ENCODE data around the gene GLYATL3. TPM values are rescaled to one million over a fixed set of nuclear protein-coding genes. Genes with fewer than 3 reads are reported as not detected.

GLYATL3 gene
- total and polyA plus RNA-seq, 10 of the 15 experiments (the other 5 are each of a cell fraction or from before 2014, with no cell fraction given): not detected

GRCh38 chr6:49548613-49549304 lies 49.0 kb downstream of the GLYATL3 start:
- ChIA-PET POLR2A (no interaction called here), SMC1A (ENCODE audit: uncharacterized antibody, unreplicated experiment) (no interaction called here), RAD21 (ENCODE audit: unreplicated experiment) (no interaction called here), CTCF (interaction anchor here (0.6 to 1.8 kb wide), 6 partner anchors 17 to 599 kb away, joined by 3 to 6 read pairs (median 4); no protein-coding TSS in a partner anchor)
- H3K4me1 ChIP-seq (ENCODE audit: control insufficient read depth, insufficient read depth, low read length): no peaks in the 10 kb centered on the region; the same call in none of the 2 replicates
- WGBS (ENCODE audit: insufficient coverage, insufficient replicate concordance, low lambda C conversion rate, missing lambda C conversion rate): 71% methylated on average over 5 of the region's 5 CpGs
- no peak overlapping the region for H2AFZ ChIP-seq (ENCODE audit: control insufficient read depth, low read depth, low read length)
- ATAC-seq (no peak), DNase-seq (ENCODE audit: low read depth, low spot score) (no peak), FAIRE-seq (no peak)
- H3K27me3 ChIP-seq (replicated peaks in 1 of 2; ENCODE audit: control insufficient read depth in 2 of 2, insufficient read depth in 2 of 2, low read length in 1 of 2): no peaks in the 10 kb centered on the region; a peak in 1 of 4 replicates
- in situ Hi-C loops (cut with MboI) (no loop called here), intact Hi-C loops (cut with micrococcal nuclease; ENCODE audit: unreplicated experiment) (no loop called here)
- H3K36me3 ChIP-seq (ENCODE audit: control insufficient read depth in 2 of 2, insufficient read depth in 2 of 2, low read length in 1 of 2): no peaks in the 10 kb centered on the region
- no peak overlapping the region for H3K4me3 ChIP-seq
- no peaks in the 10 kb centered on the region for H3K9me3 ChIP-seq (replicated peaks; ENCODE audit: control insufficient read depth, insufficient read depth, low read length)
- no TSS peak for BruUV-seq (replicated peaks)
- no peak overlapping the region for H3K9ac ChIP-seq (ENCODE audit: control insufficient read depth, insufficient read depth, low read length)
- H3K4me2 ChIP-seq (ENCODE audit: control insufficient read depth, insufficient read depth): no peak overlapping the region
- H3K79me2 ChIP-seq (ENCODE audit: control insufficient read depth, insufficient read depth, low read length): no peaks in the 10 kb centered on the region
- TF ChIP-seq JUND (IDR thresholded peaks at IDR 0.05; ENCODE audit: low read depth, low read length) (no peak), IRF5 (IDR thresholded peaks at IDR 0.05; ENCODE audit: borderline replicate concordance) (no peak)
- TF ChIP-seq, protein P1, sequence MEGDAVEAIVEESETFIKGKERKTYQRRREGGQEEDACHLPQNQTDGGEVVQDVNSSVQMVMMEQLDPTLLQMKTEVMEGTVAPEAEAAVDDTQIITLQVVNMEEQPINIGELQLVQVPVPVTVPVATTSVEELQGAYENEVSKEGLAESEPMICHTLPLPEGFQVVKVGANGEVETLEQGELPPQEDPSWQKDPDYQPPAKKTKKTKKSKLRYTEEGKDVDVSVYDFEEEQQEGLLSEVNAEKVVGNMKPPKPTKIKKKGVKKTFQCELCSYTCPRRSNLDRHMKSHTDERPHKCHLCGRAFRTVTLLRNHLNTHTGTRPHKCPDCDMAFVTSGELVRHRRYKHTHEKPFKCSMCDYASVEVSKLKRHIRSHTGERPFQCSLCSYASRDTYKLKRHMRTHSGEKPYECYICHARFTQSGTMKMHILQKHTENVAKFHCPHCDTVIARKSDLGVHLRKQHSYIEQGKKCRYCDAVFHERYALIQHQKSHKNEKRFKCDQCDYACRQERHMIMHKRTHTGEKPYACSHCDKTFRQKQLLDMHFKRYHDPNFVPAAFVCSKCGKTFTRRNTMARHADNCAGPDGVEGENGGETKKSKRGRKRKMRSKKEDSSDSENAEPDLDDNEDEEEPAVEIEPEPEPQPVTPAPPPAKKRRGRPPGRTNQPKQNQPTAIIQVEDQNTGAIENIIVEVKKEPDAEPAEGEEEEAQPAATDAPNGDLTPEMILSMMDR (IDR thresholded peaks at IDR 0.05 in 2 of 3, conservative IDR thresholded peaks at IDR 0.05 in 1 of 3; ENCODE audit: control insufficient read depth in 2 of 3, extremely low read depth in 1 of 3, insufficient read depth in 1 of 3, low read depth in 3 of 3, low read length in 3 of 3): 0 out of 6 replicates have a peak, but pooled peaks of 1 of the 3 experiments have one; percentile 21
- H4K20me1 ChIP-seq (ENCODE audit: control insufficient read depth, insufficient read depth): no peaks in the 10 kb centered on the region
- no peak overlapping the region for H3K27ac ChIP-seq (ENCODE audit: control insufficient read depth, insufficient read depth)
